IMR-90 (cell line): ENCODE results near the gene VWDE. TPM values are rescaled to one million over a fixed set of nuclear protein-coding genes. Genes with fewer than 3 reads are reported as not detected.
"Not testable (repeated sequence)": the region's sequence is repeated elsewhere in the genome, so short reads cannot be mapped to it uniquely, and the experiment has no call there.

Experiments
- ATAC-seq: fragments of 200-7000 bp; cut with Tn5 transposase; 2 replicates; pipeline ENCODE4 v1.9.1; 2020; ENCODE audit warnings: low read depth, mild to moderate bottlenecking, moderate library complexity
- BruUV-seq: library from RNA; stranded (reverse); fragments of 400-500 nt; replicated peaks from 2 replicates; lab custom pipeline; 2021; lab: Mats Ljungman, UMichigan
- CTCF ChIA-PET: fragments of 300-600 bp; formaldehyde crosslinking; extraction: SDS; loops from one replicate; lab custom pipeline; 2021; ENCODE audit warnings: antibody characterized with exemption; lab: Yijun Ruan, JAX
- POLR2A ChIA-PET: fragments of 300-600 bp; sonication (Branson Sonifier 250); formaldehyde crosslinking; loops from one replicate; lab custom pipeline; 2022; ENCODE audit warnings: antibody characterized with exemption; ENCODE audit not compliant: unreplicated experiment; lab: Charles Lee
- DNase-seq: peaks from one replicate; pipeline ENCODE4 v3.0.0; 2013
- H2AFZ ChIP-seq: replicated peaks from 2 replicates; pipeline ENCODE3; 2013; ENCODE audit warnings: low read length, mild to moderate bottlenecking; ENCODE audit not compliant: poor library complexity
- H2AK5ac ChIP-seq: 2 replicates; pipeline ENCODE4 v1.6.1; 2013; ENCODE audit warnings: low read depth, low read length, inconsistent platforms
- H2AK9ac ChIP-seq: replicated peaks from 2 replicates; pipeline ENCODE3; 2013; ENCODE audit warnings: mild to moderate bottlenecking, low read depth, low read length, moderate library complexity; ENCODE audit not compliant: poor library complexity
- H2BK120ac ChIP-seq: 2 replicates; pipeline ENCODE4 v1.6.1; 2013; ENCODE audit warnings: low read depth, low read length, inconsistent platforms
- H2BK15ac ChIP-seq: 3 replicates; pipeline ENCODE4 v1.6.1; 2013; ENCODE audit warnings: low read depth, low read length, inconsistent platforms
- H2BK20ac ChIP-seq: 2 replicates; pipeline ENCODE4 v1.6.1; 2013; ENCODE audit warnings: low read depth, mild to moderate bottlenecking, inconsistent platforms, low read length, moderate library complexity
- H2BK5ac ChIP-seq: 2 replicates; pipeline ENCODE4 v1.6.1; 2013; ENCODE audit warnings: mild to moderate bottlenecking, low read depth, low read length, inconsistent platforms; ENCODE audit not compliant: poor library complexity, severe bottlenecking
- H3K14ac ChIP-seq: replicated peaks from 2 replicates; pipeline ENCODE4 v1.6.1; 2013; ENCODE audit warnings: low read depth, low read length, inconsistent platforms
- H3K18ac ChIP-seq: 2 replicates; pipeline ENCODE4 v1.6.1; 2013; ENCODE audit warnings: low read depth, low read length, control low read depth
- H3K23ac ChIP-seq: 2 replicates; pipeline ENCODE4 v1.6.1; 2013; ENCODE audit warnings: low read depth, low read length, inconsistent platforms
- H3K27ac ChIP-seq: 2 replicates; pipeline ENCODE4 v1.5.1; 2013; ENCODE audit warnings: mild to moderate bottlenecking, control low read depth, low read length; ENCODE audit not compliant: insufficient read depth
- H3K27me3 ChIP-seq: 2 replicates; pipeline ENCODE4 v1.6.1; 2013; ENCODE audit warnings: low read length; ENCODE audit not compliant: control insufficient read depth, insufficient read depth
- H3K36me3 ChIP-seq: 2 replicates; pipeline ENCODE4 v1.6.1; 2013; ENCODE audit warnings: low read length, mixed read lengths; ENCODE audit not compliant: control insufficient read depth, insufficient read depth
- H3K4ac ChIP-seq: 2 replicates; pipeline ENCODE4 v1.6.1; 2013; ENCODE audit warnings: low read depth, low read length, inconsistent platforms
- H3K4me1 ChIP-seq: 2 replicates; pipeline ENCODE4 v1.6.1; 2013; ENCODE audit warnings: low read length, mixed read lengths; ENCODE audit not compliant: control insufficient read depth, insufficient read depth
- H3K4me2 ChIP-seq: 2 replicates; pipeline ENCODE4 v1.6.1; 2013; ENCODE audit warnings: low read depth, mild to moderate bottlenecking, control low read depth, low read length, moderate library complexity
- H3K4me3 ChIP-seq: 2 replicates; pipeline ENCODE4 v1.5.1; 2013; ENCODE audit warnings: low read depth, mild to moderate bottlenecking, control low read depth, low read length, moderate library complexity; ENCODE audit not compliant: insufficient read depth
- H3K56ac ChIP-seq: 2 replicates; pipeline ENCODE4 v1.6.1; 2013; ENCODE audit warnings: low read length, inconsistent platforms; ENCODE audit not compliant: insufficient read depth; ENCODE audit errors: extremely low read depth
- H3K79me1 ChIP-seq, 2 experiments: 2 replicates each; pipeline ENCODE4 v1.6.1; 2013; ENCODE audit warnings: low read length in 2 of 2, inconsistent platforms in 1 of 2, low read depth in 1 of 2
- H3K9ac ChIP-seq: 2 replicates; pipeline ENCODE4 v1.6.1; 2013; ENCODE audit warnings: low read depth, low read length, control low read depth
- H3K9me1 ChIP-seq: 2 replicates; pipeline ENCODE4 v1.6.1; 2013; ENCODE audit warnings: low read length, inconsistent platforms; ENCODE audit not compliant: insufficient read depth
- H3K9me3 ChIP-seq: 2 replicates; pipeline ENCODE4 v1.6.1; 2013; ENCODE audit warnings: low read length; ENCODE audit not compliant: control insufficient read depth, insufficient read depth
- H4K20me1 ChIP-seq: 2 replicates; pipeline ENCODE4 v1.6.1; 2013; ENCODE audit warnings: low read length, inconsistent platforms; ENCODE audit not compliant: insufficient read depth
- H4K5ac ChIP-seq: 2 replicates; pipeline ENCODE4 v1.6.1; 2013; ENCODE audit warnings: mild to moderate bottlenecking, low read depth, low read length, control low read depth
- H4K8ac ChIP-seq, 2 experiments: 2 replicates each; pipeline ENCODE4 v1.6.1; 2013; ENCODE audit warnings: low read depth in 2 of 2, low read length in 2 of 2, control low read depth in 1 of 2, inconsistent platforms in 1 of 2
- H4K91ac ChIP-seq: 2 replicates; pipeline ENCODE4 v1.6.1; 2013; ENCODE audit warnings: low read depth, low read length, inconsistent platforms; ENCODE audit not compliant: insufficient read depth
- WGBS, 2 experiments: methylation state at CpG; one replicate each; pipeline versions ENCODE4 v1.1.5 to v1.1.7; 2013; ENCODE audit warnings: missing lambda C conversion rate in 2 of 2; ENCODE audit not compliant: insufficient read length in 1 of 2; ENCODE audit errors: extremely low coverage in 2 of 2; 5-methylcytosine and 5-hydroxymethylcytosine counted together
- dilution Hi-C: fragments of 300-500 bp; cut with HindIII; formaldehyde crosslinking; loops from one replicate; pipeline ENCODE4 v1.14.3; 2018; ENCODE audit warnings: low sequenced_read_pairs; ENCODE audit not compliant: unreplicated experiment
- in situ Hi-C: fragments of 300-500 bp; cut with MboI; formaldehyde crosslinking; loops from 3 replicates; pipeline ENCODE4 v1.14.3; 2019; ENCODE audit warnings: low sequenced_read_pairs, inconsistent platforms, mixed read lengths
- intact Hi-C: fragments of 100-400 bp; cut with micrococcal nuclease; formaldehyde crosslinking; loops from 2 replicates; pipeline ENCODE4 v1.10.0; 2022
- polyA plus RNA-seq, 3 experiments: library from polyadenylated mRNA; depleted of rRNA; stranded (reverse); fragments of >200 nt; gene quantifications; 2 replicates each; pipeline ENCODE4 v1.2.3, GENCODE V29; 2012; ENCODE audit warnings: low replicate concordance in 1 of 3
- total RNA-seq: library from RNA; depleted of rRNA; stranded (reverse); fragments of >200 nt; gene quantifications from 2 replicates; pipeline ENCODE4 v1.2.3, GENCODE V29; 2012

VWDE gene
- total and polyA plus RNA-seq, 2 of the 4 experiments (the other 2 are of a cell fraction) = 0.05 to 0.18 TPM

GRCh38 chr7:12453136-12453535, 49.5 kb upstream of the VWDE start:
- H2BK15ac ChIP-seq, H2BK120ac ChIP-seq, H2AK9ac ChIP-seq, H3K4me2 ChIP-seq, H3K79me1 ChIP-seq, DNase-seq, H3K18ac ChIP-seq, in situ Hi-C loops, H2AFZ ChIP-seq, H2BK20ac ChIP-seq, intact Hi-C loops, H4K20me1 ChIP-seq, dilution Hi-C loops, H3K9me1 ChIP-seq, H3K23ac ChIP-seq, H2AK5ac ChIP-seq, H3K9me3 ChIP-seq, ATAC-seq, H4K91ac ChIP-seq, CTCF ChIA-PET, H3K9ac ChIP-seq, H4K5ac ChIP-seq, H2BK5ac ChIP-seq, H3K4me1 ChIP-seq, H3K36me3 ChIP-seq, H3K56ac ChIP-seq, H3K27me3 ChIP-seq, H4K8ac ChIP-seq, H3K4me3 ChIP-seq, H3K14ac ChIP-seq, POLR2A ChIA-PET, H3K4ac ChIP-seq, H3K27ac ChIP-seq, BruUV-seq: not testable (repeated sequence)
- no CpG with 5 or more reads among the region's 2 CpGs for WGBS, 2 experiments
